Measurements from ENCODE around the gene HHLA2. TPM values are rescaled to one million over a fixed set of nuclear protein-coding genes. Genes with fewer than 3 reads are reported as not detected.

HHLA2 gene
- total RNA-seq, 2 donors from 2014 or later: 57.9 to 192 TPM

DNA sequence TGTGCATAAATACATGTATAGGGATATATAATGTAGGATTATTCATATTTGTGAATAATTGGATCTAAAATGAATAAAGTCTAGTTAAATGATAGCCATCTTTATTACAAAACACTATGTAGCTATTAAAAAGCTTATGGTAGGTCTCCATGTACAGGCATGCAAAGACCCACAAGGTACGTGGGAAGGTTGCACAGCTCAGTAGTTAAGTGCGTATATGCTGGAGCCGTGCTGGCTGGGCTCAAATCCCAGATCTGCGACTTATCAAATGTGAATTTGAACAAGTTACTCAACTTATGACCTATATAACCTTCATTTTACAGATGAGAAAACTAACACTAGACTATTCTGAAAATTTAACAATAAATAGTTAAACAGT is 113.4 kb downstream of the HHLA2 start:
- TF ChIP-seq, protein P1, sequence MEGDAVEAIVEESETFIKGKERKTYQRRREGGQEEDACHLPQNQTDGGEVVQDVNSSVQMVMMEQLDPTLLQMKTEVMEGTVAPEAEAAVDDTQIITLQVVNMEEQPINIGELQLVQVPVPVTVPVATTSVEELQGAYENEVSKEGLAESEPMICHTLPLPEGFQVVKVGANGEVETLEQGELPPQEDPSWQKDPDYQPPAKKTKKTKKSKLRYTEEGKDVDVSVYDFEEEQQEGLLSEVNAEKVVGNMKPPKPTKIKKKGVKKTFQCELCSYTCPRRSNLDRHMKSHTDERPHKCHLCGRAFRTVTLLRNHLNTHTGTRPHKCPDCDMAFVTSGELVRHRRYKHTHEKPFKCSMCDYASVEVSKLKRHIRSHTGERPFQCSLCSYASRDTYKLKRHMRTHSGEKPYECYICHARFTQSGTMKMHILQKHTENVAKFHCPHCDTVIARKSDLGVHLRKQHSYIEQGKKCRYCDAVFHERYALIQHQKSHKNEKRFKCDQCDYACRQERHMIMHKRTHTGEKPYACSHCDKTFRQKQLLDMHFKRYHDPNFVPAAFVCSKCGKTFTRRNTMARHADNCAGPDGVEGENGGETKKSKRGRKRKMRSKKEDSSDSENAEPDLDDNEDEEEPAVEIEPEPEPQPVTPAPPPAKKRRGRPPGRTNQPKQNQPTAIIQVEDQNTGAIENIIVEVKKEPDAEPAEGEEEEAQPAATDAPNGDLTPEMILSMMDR (IDR thresholded peaks at IDR 0.05): no peak
- no peaks in the 10 kb centered on the region for H3K27me3 ChIP-seq
- no peak overlapping the region for H3K4me3 ChIP-seq
- H3K9ac ChIP-seq (ENCODE audit: low read depth in 2 of 2, low read length in 2 of 2): peak overlapping the region in 1 of 2 donors; percentile 62
- H3K9me3 ChIP-seq: no peaks in the 10 kb centered on the region
- no peak for DNase-seq
- H3K36me3 ChIP-seq: no peaks in the 10 kb centered on the region
- H3K4me1 ChIP-seq: no peaks in the 10 kb centered on the region
- peak overlapping the region; percentile 80 for H3K27ac ChIP-seq
- intact Hi-C loops (cut with DNase I): no loop called here

- no peaks in the 10 kb centered on the region for H3K36me3 ChIP-seq
- H3K4me1 ChIP-seq: no peaks in the 10 kb centered on the region
- no peak overlapping the region for H3K27ac ChIP-seq
- no peak overlapping the region for H3K9ac ChIP-seq (ENCODE audit: low read depth in 2 of 2, low read length in 2 of 2)
- no peak overlapping the region for H3K4me3 ChIP-seq
- TF ChIP-seq, protein P1 (IDR thresholded peaks at IDR 0.05): no peak
- intact Hi-C loops (cut with DNase I): no loop called here
- H3K27me3 ChIP-seq: no peaks in the 10 kb centered on the region
- DNase-seq: no peak
- no peaks in the 10 kb centered on the region for H3K9me3 ChIP-seq
Observed at GRCh38 chr3:108410531-108410984, 114.2 kb downstream of the HHLA2 start.

- H3K4me3 ChIP-seq: no peak overlapping the region
- no peak overlapping the region for H3K9ac ChIP-seq (ENCODE audit: low read depth in 2 of 2, low read length in 2 of 2)
- TF ChIP-seq, protein P1 (IDR thresholded peaks at IDR 0.05): no peak
- no peaks in the 10 kb centered on the region for H3K27me3 ChIP-seq
- no peaks in the 10 kb centered on the region for H3K36me3 ChIP-seq
- intact Hi-C loops (cut with DNase I): no loop called here
- no peaks in the 10 kb centered on the region for H3K4me1 ChIP-seq
- no peak overlapping the region for H3K27ac ChIP-seq
- no peak for DNase-seq
- no peaks in the 10 kb centered on the region for H3K9me3 ChIP-seq
Observed at GRCh38 chr3:108412121-108412750, 115.9 kb downstream of the HHLA2 start.

GRCh38 chr3:108414007-108414406 is 117.7 kb downstream of the HHLA2 start:
- Histone ChIP-seq H3K9me3 (no peaks in the 10 kb centered on the region), H3K4me1 (no peaks in the 10 kb centered on the region), H3K9ac (ENCODE audit: low read depth in 2 of 2, low read length in 2 of 2) (no peak overlapping the region), H3K4me3 (no peak overlapping the region), H3K27me3 (no peaks in the 10 kb centered on the region), H3K27ac (no peak overlapping the region), H3K36me3 (no peaks in the 10 kb centered on the region)
- TF ChIP-seq, protein P1 (IDR thresholded peaks at IDR 0.05): no peak
- DNase-seq: no peak
- intact Hi-C loops (cut with DNase I): no loop called here

DNA sequence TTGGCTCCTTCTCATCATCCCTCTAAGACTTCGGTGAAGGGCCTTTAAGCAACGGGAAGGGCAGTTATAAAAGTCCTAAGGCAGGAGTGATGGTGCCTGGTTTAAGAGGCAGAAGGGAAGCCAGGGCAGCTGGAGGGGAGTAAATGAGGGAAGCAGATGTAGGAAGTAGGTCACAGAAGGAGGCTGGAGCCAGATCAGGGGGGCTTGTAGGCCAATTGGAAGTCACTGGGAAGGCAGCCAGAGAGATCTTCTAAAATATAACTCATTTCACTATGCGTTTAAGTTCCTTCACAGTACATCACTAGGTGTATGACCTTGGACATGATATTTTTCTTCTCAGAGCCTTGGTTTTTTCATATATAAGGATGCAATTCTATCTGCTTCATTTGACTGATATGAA is 119.3 kb downstream of the HHLA2 start:
- TF ChIP-seq, protein P1 (IDR thresholded peaks at IDR 0.05): no peak
- Histone ChIP-seq H3K27me3 (no peaks in the 10 kb centered on the region), H3K4me1 (no peaks in the 10 kb centered on the region), H3K27ac (no peak overlapping the region), H3K36me3 (no peaks in the 10 kb centered on the region), H3K9me3 (no peaks in the 10 kb centered on the region), H3K9ac (ENCODE audit: low read depth in 2 of 2, low read length in 2 of 2) (no peak overlapping the region), H3K4me3 (no peak overlapping the region)
- DNase-seq: no peak
- intact Hi-C loops (cut with DNase I): no loop called here

Data from colonic mucosa (tissue), 4 donors.